Endothelial cell of umbilical vein (primary cell): Measurements from ENCODE around the gene CSMD2. TPM values are rescaled to one million over a fixed set of nuclear protein-coding genes. Genes with fewer than 3 reads are reported as not detected.

ENCODE experiments used
- BruUV-seq: library from RNA; stranded (reverse); fragments of 400-500 nt; replicated peaks from 2 replicates; lab custom pipeline; 2021; lab: Mats Ljungman, UMichigan
- CTCF ChIA-PET: fragments of 300-600, 350-600 bp; sonication (Branson Sonifier 250); formaldehyde crosslinking; loops from one replicate; lab custom pipeline; 2021; ENCODE audit warnings: antibody characterized with exemption, inconsistent platforms; lab: Charles Lee
- POLR2A ChIA-PET: fragments of 300-600, 350-600 bp; sonication (Branson Sonifier 250); formaldehyde crosslinking; loops from one replicate; lab custom pipeline; 2021; ENCODE audit warnings: antibody characterized with exemption, inconsistent platforms; lab: Charles Lee
- DNase-seq: peaks from one replicate; pipeline ENCODE4 v3.0.0-alpha.2; 2011; ENCODE audit warnings: low read depth, low spot score
- FAIRE-seq: peaks from 2 replicates; lab custom pipeline; 2011; peaks lifted over from hg19 to GRCh38; lab: Jason Lieb, UNC
- H2AFZ ChIP-seq: 2 replicates; pipeline ENCODE4 v1.6.0; 2012; ENCODE audit warnings: low read depth, low read length, control low read depth, inconsistent platforms
- H3K27ac ChIP-seq: 2 replicates; pipeline ENCODE4 v1.5.1; 2011; ENCODE audit warnings: low read depth, mild to moderate bottlenecking, control low read depth, low read length, moderate library complexity; ENCODE audit not compliant: insufficient read depth
- H3K27me3 ChIP-seq, 2 experiments: 2 replicates each; pipeline versions ENCODE4 v1.6.0 to v1.6.1; 2011; ENCODE audit warnings: low read length in 2 of 2, mixed read lengths in 1 of 2; ENCODE audit not compliant: control insufficient read depth in 2 of 2, insufficient read depth in 2 of 2
- H3K36me3 ChIP-seq, 2 experiments: 2 replicates in 1 of 2; 3 replicates in 1 of 2; pipeline ENCODE4 v1.5.1; 2011; ENCODE audit warnings: low read length in 2 of 2, mild to moderate bottlenecking in 1 of 2, moderate library complexity in 1 of 2; ENCODE audit not compliant: control insufficient read depth in 2 of 2, insufficient read depth in 2 of 2; ENCODE audit errors: extremely low read depth in 1 of 2
- H3K4me1 ChIP-seq: 3 replicates; pipeline ENCODE4 v1.5.1; 2011; ENCODE audit warnings: mild to moderate bottlenecking, low read length; ENCODE audit not compliant: control insufficient read depth, insufficient read depth; ENCODE audit errors: extremely low read depth
- H3K4me2 ChIP-seq: 2 replicates; pipeline ENCODE4 v1.6.1; 2011; ENCODE audit warnings: low read length, control low read depth, mixed read lengths; ENCODE audit not compliant: insufficient read depth
- H3K4me3 ChIP-seq, 3 experiments: fragments of 200-600 bp in 1 of 3; sonication (generic), shearing (Covaris generic) in 1 of 3; replicated peaks in 1 of 3; 2 replicates each; pipeline ENCODE4 v1.5.1; 2011 to 2016; ENCODE audit warnings: control low read depth in 3 of 3, low read length in 3 of 3, mild to moderate bottlenecking in 2 of 3, inconsistent platforms in 1 of 3, low read depth in 1 of 3, moderate library complexity in 1 of 3; ENCODE audit not compliant: insufficient read depth in 1 of 3
- H3K79me2 ChIP-seq: 2 replicates; pipeline ENCODE4 v1.6.0; 2012; ENCODE audit warnings: low read length, inconsistent platforms; ENCODE audit not compliant: control insufficient read depth, insufficient read depth
- H3K9ac ChIP-seq: replicated peaks from 2 replicates; pipeline ENCODE3; 2011; ENCODE audit warnings: low read length, control low read depth; ENCODE audit not compliant: insufficient read depth; ENCODE audit errors: extremely low read depth
- H3K9me1 ChIP-seq: replicated peaks from 3 replicates; pipeline ENCODE4 v1.6.0; 2011; ENCODE audit warnings: mild to moderate bottlenecking, low read length; ENCODE audit not compliant: control insufficient read depth, insufficient read depth; ENCODE audit errors: extremely low read depth
- H3K9me3 ChIP-seq: replicated peaks from 2 replicates; pipeline ENCODE4 v1.5.1; 2012; ENCODE audit warnings: low read length, inconsistent platforms; ENCODE audit not compliant: control insufficient read depth, insufficient read depth
- H4K20me1 ChIP-seq: replicated peaks from 2 replicates; pipeline ENCODE3; 2011; ENCODE audit warnings: mild to moderate bottlenecking, low read length; ENCODE audit not compliant: control insufficient read depth, insufficient read depth; ENCODE audit errors: extremely low read depth
- CTCF ChIP-seq, 2 donors: IDR thresholded peaks; 1 replicate in 1 of 2; 2 replicates in 1 of 2; pipeline ENCODE4 v1.5.1; 2011; ENCODE audit warnings: low read length in 2 of 2, mild to moderate bottlenecking in 2 of 2, moderate library complexity in 2 of 2, control low read depth in 1 of 2, inconsistent platforms in 1 of 2, low read depth in 1 of 2; ENCODE audit not compliant: insufficient read depth in 1 of 2; ENCODE audit errors: extremely low read depth in 1 of 2
- EZH2 ChIP-seq: IDR thresholded peaks from 2 replicates; pipeline ENCODE4 v1.6.1; 2012; ENCODE audit warnings: borderline replicate concordance, low read depth, mild to moderate bottlenecking, moderate library complexity, low read length, inconsistent platforms; ENCODE audit not compliant: severe bottlenecking
- FOS ChIP-seq: IDR thresholded peaks from 2 replicates; pipeline ENCODE4 v1.6.1; 2011; ENCODE audit warnings: mild to moderate bottlenecking, low read length, moderate library complexity, borderline replicate concordance; ENCODE audit not compliant: insufficient read depth
- GATA2 ChIP-seq: IDR thresholded peaks from 2 replicates; pipeline ENCODE4 v1.7.0; 2011; ENCODE audit warnings: low read depth, mild to moderate bottlenecking, moderate library complexity, mixed read lengths, low read length; ENCODE audit not compliant: insufficient read length, insufficient read depth
- JUN ChIP-seq: IDR thresholded peaks from 2 replicates; pipeline ENCODE4 v1.6.1; 2011; ENCODE audit warnings: borderline replicate concordance, low read depth; ENCODE audit not compliant: insufficient read length, insufficient read depth
- MYC ChIP-seq: IDR thresholded peaks from one replicate; pipeline ENCODE4 v1.6.1; 2011; ENCODE audit warnings: mild to moderate bottlenecking, low read depth, low read length
- POLR2A ChIP-seq: IDR thresholded peaks from 2 replicates; pipeline ENCODE4 v1.6.1; 2012; ENCODE audit warnings: low read depth, mild to moderate bottlenecking, control low read depth, low read length
- POLR2AphosphoS5 ChIP-seq: IDR thresholded peaks from 2 replicates; pipeline ENCODE4 v1.6.1; 2012; ENCODE audit warnings: low read depth, mild to moderate bottlenecking, control low read depth, low read length, moderate library complexity; ENCODE audit not compliant: insufficient read depth
- dilution Hi-C: fragments of 300-500 bp; cut with MboI; formaldehyde crosslinking; loops from one replicate; pipeline ENCODE4 v1.15.0; 2019; ENCODE audit warnings: low sequenced_read_pairs; ENCODE audit not compliant: extremely low pct_ligation_motif_present
- intact Hi-C: fragments of 100-400 bp; cut with micrococcal nuclease; formaldehyde crosslinking; loops from one replicate; pipeline ENCODE4 v1.10.0; 2022
- polyA plus RNA-seq, 4 experiments: library from polyadenylated mRNA; depleted of rRNA in 3 of 4; stranded (reverse) in 3 of 4; unstranded in 1 of 4; fragments of >200 nt; gene quantifications; 2 replicates each; pipeline versions ENCODE4 v1.2.1 to v1.2.3, GENCODE V29; 2011 to 2012; ENCODE audit warnings: missing spikeins in 1 of 4
- total RNA-seq: library from RNA; stranded (reverse); gene quantifications from 2 replicates; pipeline ENCODE4 v1.2.3, GENCODE V29; 2021
- TF ChIP-seq, protein P1 (sequence below): IDR thresholded peaks from 2 replicates; pipeline ENCODE4 v1.6.1; 2011; ENCODE audit not compliant: insufficient read depth, insufficient read length

CSMD2 gene
- total and polyA plus RNA-seq, 2 donors (not counting 3 experiments of a cell fraction or from before 2014, with no cell fraction given): under 0.01 TPM; not detected in 1

GRCh38 chr1:34073028-34073695, 91.9 kb downstream of the CSMD2 start:
- Histone ChIP-seq H3K4me1 (no peaks in the 10 kb centered on the region), H3K9me3 (no peaks in the 10 kb centered on the region), H3K27ac (no peak overlapping the region), H3K9ac (no peak overlapping the region), H3K79me2 (no peaks in the 10 kb centered on the region), H3K27me3 (no peaks in the 10 kb centered on the region), H3K4me2 (no peak overlapping the region), H3K9me1 (no peaks in the 10 kb centered on the region), H4K20me1 (no peaks in the 10 kb centered on the region), H2AFZ (no peak overlapping the region), H3K4me3 (no peak overlapping the region), H3K36me3 (no peaks in the 10 kb centered on the region)
- POLR2A ChIA-PET: no interaction called here
- no TSS peak for BruUV-seq
- no peak for TF ChIP-seq MYC
- TF ChIP-seq POLR2AphosphoS5: no peak
- TF ChIP-seq FOS: no peak
- no peak for TF ChIP-seq EZH2
- TF ChIP-seq POLR2A: no peak
- no peak for TF ChIP-seq JUN
- no peak for TF ChIP-seq CTCF (IDR thresholded peaks at IDR 0.05; ENCODE audit: extremely low read depth in 1 of 2, insufficient read depth in 1 of 2, low read depth in 1 of 2, low read length in 2 of 2)
- TF ChIP-seq, protein P1, sequence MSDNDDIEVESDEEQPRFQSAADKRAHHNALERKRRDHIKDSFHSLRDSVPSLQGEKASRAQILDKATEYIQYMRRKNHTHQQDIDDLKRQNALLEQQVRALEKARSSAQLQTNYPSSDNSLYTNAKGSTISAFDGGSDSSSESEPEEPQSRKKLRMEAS: no peak
- TF ChIP-seq GATA2: no peak
- DNase-seq: no peak
- dilution Hi-C loops: no loop called here
- CTCF ChIA-PET: no interaction called here
- no peak for FAIRE-seq
- intact Hi-C loops: no loop called here
